Fibroblast of the aortic adventitia (primary cell): ENCODE results near the gene EXOC4. TPM values are rescaled to one million over a fixed set of nuclear protein-coding genes. Genes with fewer than 3 reads are reported as not detected.

Experiments used
- DNase-seq: peaks from one replicate; pipeline ENCODE4 v3.0.0-alpha.2; 2010; ENCODE audit warnings: low read depth
- H3K4me3 ChIP-seq: 2 replicates; pipeline ENCODE4 v1.5.1; 2011; ENCODE audit warnings: low read depth, mild to moderate bottlenecking, control low read depth, low read length, moderate library complexity
- CTCF ChIP-seq: IDR thresholded peaks from 2 replicates; pipeline ENCODE4 v1.5.1; 2011; ENCODE audit warnings: mild to moderate bottlenecking, low read length, control low read depth, inconsistent platforms; ENCODE audit not compliant: insufficient read depth
- small RNA-seq: library from RNA; depleted of rRNA; stranded (forward); fragments of <200 nt; gene quantifications from one replicate; pipeline ENCODE3, GENCODE V24; 2012
- total RNA-seq: library from RNA; depleted of rRNA; stranded (reverse); fragments of >200 nt; gene quantifications from 2 replicates; pipeline ENCODE4 v1.2.3, GENCODE V29; 2012; ENCODE audit warnings: low replicate concordance

Gene EXOC4
- total RNA-seq, 1 donor: 105 TPM

- H3K4me3 ChIP-seq: no peak overlapping the region
- TF ChIP-seq CTCF: no peak
- DNase-seq: no peak
These were observed 853.0 kb downstream of the EXOC4 start for GRCh38 chr7:134105841-134106240.

GRCh38 chr7:134108802-134109201 lies 855.9 kb downstream of the EXOC4 start:
- no peak for DNase-seq
- TF ChIP-seq CTCF: no peak
- H3K4me3 ChIP-seq: no peak overlapping the region

GRCh38 chr7:134113655-134114054 lies 860.8 kb downstream of the EXOC4 start:
- TF ChIP-seq CTCF: no peak
- DNase-seq: no peak
- H3K4me3 ChIP-seq: no peak overlapping the region

GRCh38 chr7:134114992-134115391 lies 862.1 kb downstream of the EXOC4 start:
- no peak overlapping the region for H3K4me3 ChIP-seq
- DNase-seq: no peak
- no peak for TF ChIP-seq CTCF

Small RNAs within 50 kb of the gene (small RNA-seq; reads per million reads assigned to genes)
- gene MIR6133: not detected

Other genes starting within 250 kb of the EXOC4 start
- gene CHCHD3, start 171.0 kb upstream of the EXOC4 start, total RNA-seq: 96.1 and 99.7 TPM in 2 replicates